ENCODE data around the gene HAGH.

HAGH gene

DNA sequence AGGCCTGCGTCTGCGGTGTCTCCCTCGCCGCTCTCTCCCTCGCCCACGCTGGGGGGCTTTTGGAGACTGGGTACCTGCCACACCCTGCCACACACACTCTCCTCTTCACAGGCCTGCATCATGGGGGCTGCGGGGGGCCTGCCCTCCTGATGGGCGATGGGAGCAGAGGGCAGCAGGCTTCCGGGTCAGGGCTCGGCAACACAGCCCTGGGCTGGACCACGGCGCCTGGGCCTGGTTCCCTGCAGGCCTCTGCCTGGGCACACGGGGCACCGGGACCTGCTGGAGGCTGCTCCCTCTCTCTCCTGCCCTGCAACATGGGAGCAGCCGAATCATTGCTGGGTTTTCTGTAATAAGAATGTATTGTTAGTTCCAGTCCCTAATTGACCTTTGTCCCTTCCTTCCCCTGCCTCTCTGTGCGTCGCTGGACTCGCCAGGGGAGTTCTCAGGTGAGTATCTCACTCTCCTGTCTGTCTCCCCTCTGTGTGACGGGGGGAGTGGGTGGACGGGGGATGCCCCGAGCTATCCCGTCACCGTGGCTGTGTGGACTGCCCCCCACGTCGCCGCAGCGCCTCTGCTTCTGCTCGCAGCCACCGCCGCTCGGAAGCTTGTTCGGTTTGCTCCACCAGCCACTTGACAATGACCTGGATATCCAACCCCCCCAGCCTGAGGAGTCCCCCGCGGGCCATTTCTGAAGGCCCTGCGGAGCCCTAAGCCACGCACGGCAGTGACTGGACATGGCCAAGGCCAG lies 68.7 kb downstream of the HAGH start:
- H3K4me2 ChIP-seq (ENCODE audit: low read length), result no peak overlapping the region
- H3K4me3 ChIP-seq (ENCODE audit: low read length), result no peak overlapping the region
- no peaks in the 10 kb centered on the region for H4K20me1 ChIP-seq (ENCODE audit: control insufficient read depth, insufficient read depth, low read depth, low read length)

More for the DNA sequence above, 68.7 kb downstream of the HAGH start:
- peaks cover 42% of the 10 kb centered on the region for H3K36me3 ChIP-seq (ENCODE audit: control insufficient read depth, low read length)
- no peaks in the 10 kb centered on the region for H3K27me3 ChIP-seq (ENCODE audit: control insufficient read depth, low read length)
- no peaks in the 10 kb centered on the region for H3K9me2 ChIP-seq (replicated peaks; ENCODE audit: control insufficient read depth, low read length)
- H3K4me1 ChIP-seq (ENCODE audit: control insufficient read depth, low read length), result no peaks in the 10 kb centered on the region
- H3K27ac ChIP-seq (ENCODE audit: low read depth, low read length), result no peak overlapping the region
- H3K79me2 ChIP-seq (ENCODE audit: control insufficient read depth, low read length), result no peaks in the 10 kb centered on the region
- no peaks in the 10 kb centered on the region for H3K9me3 ChIP-seq (ENCODE audit: control insufficient read depth, insufficient read depth, low read length)
- no peak for TF ChIP-seq EZH2phosphoT487 (IDR thresholded peaks at IDR 0.05; ENCODE audit: borderline replicate concordance, low read length)
- TF ChIP-seq, protein P1, sequence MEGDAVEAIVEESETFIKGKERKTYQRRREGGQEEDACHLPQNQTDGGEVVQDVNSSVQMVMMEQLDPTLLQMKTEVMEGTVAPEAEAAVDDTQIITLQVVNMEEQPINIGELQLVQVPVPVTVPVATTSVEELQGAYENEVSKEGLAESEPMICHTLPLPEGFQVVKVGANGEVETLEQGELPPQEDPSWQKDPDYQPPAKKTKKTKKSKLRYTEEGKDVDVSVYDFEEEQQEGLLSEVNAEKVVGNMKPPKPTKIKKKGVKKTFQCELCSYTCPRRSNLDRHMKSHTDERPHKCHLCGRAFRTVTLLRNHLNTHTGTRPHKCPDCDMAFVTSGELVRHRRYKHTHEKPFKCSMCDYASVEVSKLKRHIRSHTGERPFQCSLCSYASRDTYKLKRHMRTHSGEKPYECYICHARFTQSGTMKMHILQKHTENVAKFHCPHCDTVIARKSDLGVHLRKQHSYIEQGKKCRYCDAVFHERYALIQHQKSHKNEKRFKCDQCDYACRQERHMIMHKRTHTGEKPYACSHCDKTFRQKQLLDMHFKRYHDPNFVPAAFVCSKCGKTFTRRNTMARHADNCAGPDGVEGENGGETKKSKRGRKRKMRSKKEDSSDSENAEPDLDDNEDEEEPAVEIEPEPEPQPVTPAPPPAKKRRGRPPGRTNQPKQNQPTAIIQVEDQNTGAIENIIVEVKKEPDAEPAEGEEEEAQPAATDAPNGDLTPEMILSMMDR (IDR thresholded peaks at IDR 0.05; ENCODE audit: low read depth, low read length, poor library complexity, severe bottlenecking), result no peak
- no peaks in the 10 kb centered on the region for H3F3A ChIP-seq (ENCODE audit: control insufficient read depth, insufficient read depth)

All from DOHH2 (cell line).